Kidney tubule cell (primary cell): ENCODE results near the gene SAMD13.

ENCODE experiments used
- DNase-seq: peaks from one replicate; pipeline ENCODE4 v3.0.0-alpha.2; 2018; ENCODE audit warnings: low spot score

SAMD13 gene, protein sequence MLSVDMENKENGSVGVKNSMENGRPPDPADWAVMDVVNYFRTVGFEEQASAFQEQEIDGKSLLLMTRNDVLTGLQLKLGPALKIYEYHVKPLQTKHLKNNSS

GRCh38 chr1:84301004-84301784 is at the start of gene SAMD13:
Gene SAMD13 (plus strand): TSS chr1:84301708. CDS start chr1:84303235, 1,527 bp downstream.
- DNase-seq, result peak; percentile 70

DNA sequence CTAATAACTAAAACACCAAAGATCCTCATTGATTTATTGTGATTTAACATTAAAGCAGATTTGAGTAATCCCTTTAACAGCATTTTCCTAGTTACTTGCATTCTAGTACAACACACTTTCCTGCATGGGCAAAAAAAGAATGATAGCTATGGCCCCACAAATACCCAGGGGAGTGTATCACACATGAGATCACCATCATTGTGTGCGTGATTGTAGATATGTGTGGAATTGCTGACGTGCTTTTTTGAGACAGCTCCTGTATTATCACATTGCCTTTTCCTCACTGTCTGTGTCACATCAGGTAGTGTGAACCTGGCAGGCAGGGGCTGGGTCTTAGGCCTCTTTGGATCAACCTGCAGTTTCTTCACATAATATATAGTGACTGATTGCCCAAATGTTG is 48.5 kb upstream of the SAMD13 start:
- peak; percentile 54 for DNase-seq

GRCh38 chr1:84253891-84254290 is 47.6 kb upstream of the SAMD13 start:
- DNase-seq, result peak; percentile 97

DNA sequence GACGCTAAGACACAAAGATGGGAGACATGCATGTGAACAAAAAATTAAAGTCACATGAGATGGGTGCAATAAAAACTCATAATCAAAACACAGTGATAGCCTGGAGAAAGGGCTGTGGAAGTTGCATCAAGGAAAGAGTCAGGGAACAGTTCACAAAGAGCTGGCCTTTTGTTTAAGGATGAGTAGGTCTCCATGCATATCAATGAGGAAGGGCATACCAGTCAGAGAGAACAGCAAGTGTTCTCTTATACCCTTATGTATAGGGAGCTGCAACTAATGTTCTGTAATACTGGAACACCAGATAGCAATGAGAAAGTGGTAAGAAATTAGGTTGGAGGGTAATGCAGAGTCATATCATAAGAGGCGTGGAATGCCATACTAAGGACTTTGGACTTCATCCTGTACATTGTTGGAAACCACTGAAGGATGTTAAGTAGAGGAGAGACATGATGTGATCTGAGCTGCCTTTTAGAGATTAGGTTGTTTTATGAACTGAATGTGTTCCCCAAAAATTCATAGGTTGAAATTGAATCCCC is 46.7 kb upstream of the SAMD13 start:
- DNase-seq, result peak; percentile 33

DNA sequence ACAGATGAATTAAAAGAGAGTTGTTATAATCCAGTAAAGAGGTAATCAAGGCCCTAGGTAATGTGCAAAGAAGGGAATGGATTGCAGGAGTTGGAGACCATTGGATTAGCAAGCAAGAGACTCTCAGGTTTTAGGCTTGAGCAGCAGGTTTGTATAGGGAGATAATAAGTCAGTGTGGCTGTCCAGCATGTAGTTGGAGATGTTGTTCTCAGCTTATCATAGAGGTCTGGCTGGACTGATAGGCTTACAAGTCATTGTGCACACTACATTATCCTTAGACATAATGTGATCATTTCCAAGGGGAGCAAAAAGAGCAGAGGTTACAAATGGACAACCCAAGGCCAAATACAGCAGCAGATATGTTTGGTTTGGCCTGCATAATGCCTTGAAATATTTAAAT is 45.9 kb upstream of the SAMD13 start:
- no peak for DNase-seq

DNA sequence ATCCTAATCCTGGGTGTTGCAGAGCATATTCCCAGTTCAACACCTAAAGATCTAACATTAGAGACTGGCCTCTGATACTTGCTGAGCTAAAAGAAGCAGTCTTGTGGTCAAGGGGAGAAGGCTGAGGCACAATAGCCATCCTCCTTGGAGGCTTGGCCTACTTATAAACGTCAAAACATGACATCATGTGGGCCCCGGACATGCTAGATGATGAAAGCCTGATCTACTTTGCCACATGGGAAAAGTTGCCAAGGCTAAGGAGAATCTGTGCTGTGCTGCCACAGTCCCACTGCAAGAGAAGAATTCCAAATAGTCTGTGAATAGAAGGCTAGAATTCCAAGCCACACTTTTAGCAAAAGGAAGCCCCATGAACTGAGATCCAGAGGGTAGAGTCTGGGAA is 43.9 kb upstream of the SAMD13 start:
- DNase-seq, result no peak

- DNase-seq, result no peak
Observed at GRCh38 chr1:84259376-84259775, 42.1 kb upstream of the SAMD13 start.

- no peak for DNase-seq
Observed at GRCh38 chr1:84259989-84260388, 41.5 kb upstream of the SAMD13 start.

DNA sequence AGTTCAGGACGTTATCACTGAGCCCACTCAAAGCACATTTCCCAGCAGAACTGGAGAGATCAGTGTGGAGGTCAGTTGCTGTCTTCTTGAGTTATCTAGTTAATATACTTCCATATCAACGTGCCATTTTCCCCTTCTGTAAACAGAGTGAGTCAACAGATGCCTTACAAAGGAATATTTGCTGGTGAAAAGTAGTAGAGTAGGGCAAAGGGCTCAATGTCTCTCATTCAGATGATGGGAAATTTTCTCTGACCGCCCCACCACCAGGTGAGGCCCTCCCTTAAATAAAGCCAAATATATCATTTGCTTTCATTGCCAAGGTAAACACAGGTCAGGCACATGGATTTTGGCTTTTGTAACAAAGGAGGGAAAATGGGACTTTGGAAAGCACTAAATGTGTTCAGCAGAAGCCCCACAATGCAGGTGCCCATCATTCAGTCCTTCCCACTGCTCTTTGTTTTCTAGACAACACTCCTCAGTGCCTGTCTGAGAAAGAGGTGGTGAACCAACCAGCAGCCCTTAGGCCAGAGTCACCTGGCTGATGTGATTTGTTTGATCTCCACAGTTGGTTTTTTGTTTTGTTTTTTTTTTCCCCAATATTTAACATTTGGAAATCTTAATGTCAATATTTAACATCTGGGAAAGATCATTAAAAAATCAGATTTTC is 40.5 kb upstream of the SAMD13 start:
- DNase-seq, result peak; percentile 17

- DNase-seq, result no peak
Observed at GRCh38 chr1:84264961-84265360, 36.5 kb upstream of the SAMD13 start.

GRCh38 chr1:84265867-84266266 is 35.6 kb upstream of the SAMD13 start:
- DNase-seq, result no peak

DNA sequence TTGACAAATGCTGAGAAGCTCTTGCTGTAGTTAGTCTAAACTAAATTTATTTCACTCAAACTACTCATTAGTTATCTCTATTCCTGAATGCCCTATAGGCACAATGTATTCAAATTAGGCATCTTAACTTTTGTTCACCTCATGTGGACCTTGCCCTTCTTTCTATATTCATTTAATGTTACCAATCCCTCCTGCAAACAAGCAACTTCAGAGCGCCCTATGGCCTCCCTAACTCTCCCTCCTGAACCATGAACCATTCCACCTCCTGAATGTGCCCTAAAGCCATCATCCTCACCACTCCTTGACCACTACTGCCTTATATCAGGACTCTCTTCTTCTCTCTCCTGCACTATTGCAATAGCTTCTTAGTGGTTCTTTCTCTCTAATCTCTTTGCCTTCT is 34.8 kb upstream of the SAMD13 start:
- no peak for DNase-seq

DNA sequence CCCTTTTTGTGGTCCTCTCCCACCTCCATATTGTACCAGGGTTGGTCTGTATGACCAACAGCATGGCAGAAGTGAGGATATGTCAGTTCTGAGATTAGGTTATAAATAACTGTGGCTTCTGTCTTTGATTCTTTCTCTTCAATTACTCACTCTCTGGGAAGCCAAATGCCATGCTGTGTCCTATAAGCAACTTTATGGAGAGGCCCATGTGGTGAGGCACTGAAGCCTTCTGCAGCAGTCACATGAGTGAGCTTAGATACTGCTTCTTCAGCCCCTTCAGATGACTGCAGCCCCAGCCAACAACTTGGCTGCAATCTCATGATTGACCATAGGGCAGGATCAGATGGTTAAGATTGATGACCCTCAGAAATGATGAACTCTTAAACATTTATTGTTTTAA is 34.0 kb upstream of the SAMD13 start:
- DNase-seq, result peak; percentile 11

DNA sequence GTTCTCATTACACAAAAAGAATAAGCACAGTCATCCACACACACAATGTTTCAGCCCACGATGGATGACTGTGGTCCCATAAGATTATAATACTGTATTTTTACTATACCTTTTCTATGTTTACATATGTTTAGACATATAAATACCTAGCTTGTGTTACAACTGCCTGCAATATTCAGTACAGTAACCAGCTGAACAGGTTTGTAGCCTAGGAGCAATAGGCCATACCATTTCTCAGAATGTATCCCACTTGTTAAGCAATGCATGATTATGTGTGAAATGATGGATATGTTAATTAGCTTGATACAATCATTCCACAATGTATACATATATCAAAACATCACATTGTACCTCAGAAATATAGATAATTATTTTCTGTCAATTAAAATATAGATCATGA is 33.2 kb upstream of the SAMD13 start:
- DNase-seq, result no peak

DNA sequence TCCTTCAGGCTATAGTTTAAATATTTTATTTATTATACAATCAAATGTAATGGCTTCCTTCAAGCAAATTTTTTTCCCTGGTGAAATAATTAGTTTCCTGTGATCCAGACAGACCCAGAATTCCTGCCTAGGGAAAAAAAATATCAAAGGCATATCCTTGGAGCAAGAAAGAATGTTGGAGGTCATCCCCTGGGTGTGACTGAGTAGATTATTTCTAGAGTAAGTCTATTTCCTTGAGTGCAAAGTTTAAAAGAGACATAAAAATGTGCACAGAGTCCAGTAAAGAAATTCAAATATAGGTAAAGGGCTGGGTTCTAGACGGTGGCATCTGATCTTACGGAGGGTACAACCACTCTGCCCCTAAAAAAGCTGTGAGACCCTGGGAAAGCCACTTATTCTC is 32.2 kb upstream of the SAMD13 start:
- DNase-seq, result peak; percentile 54

DNA sequence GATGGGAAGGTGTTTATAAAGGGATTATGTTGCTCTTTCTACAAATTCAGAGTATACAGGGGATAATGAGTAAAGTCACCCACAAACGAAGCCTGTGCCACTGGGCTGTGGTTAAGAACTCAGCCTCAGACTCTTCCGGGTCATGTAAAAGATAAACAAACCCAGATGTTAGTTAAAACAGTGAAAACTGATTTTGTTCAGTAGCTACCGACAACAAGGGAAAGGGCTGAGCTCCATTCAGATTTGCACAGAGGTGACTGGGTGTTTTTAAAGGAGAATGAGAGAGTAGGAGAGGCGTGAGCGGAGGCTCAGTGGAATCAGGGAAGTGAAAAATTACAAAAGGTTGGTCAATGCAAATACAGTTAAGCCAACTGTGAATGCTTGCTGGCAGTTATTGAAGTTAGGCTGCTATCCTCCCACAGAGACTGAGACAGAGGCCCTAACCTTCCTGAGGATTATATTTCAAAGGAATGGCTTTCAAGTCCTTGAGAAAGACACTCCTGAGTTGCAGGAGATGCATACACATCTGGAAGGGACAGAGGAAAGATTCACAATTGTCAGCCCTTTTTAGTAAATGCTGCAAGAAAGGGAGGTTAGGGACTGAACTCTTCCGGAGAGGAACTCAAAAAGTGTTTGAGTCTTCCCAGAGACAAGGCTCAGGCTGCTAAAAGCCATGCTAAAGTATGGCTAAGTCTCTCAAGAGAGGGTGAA is 29.9 kb upstream of the SAMD13 start:
- DNase-seq, result peak; percentile 33

GRCh38 chr1:84272401-84272800 is 29.1 kb upstream of the SAMD13 start:
- DNase-seq, result peak; percentile 28

GRCh38 chr1:84277343-84278059 is 24.0 kb upstream of the SAMD13 start:
- DNase-seq, result peak; percentile 58

GRCh38 chr1:84278905-84279304 is 22.6 kb upstream of the SAMD13 start:
- no peak for DNase-seq

DNA sequence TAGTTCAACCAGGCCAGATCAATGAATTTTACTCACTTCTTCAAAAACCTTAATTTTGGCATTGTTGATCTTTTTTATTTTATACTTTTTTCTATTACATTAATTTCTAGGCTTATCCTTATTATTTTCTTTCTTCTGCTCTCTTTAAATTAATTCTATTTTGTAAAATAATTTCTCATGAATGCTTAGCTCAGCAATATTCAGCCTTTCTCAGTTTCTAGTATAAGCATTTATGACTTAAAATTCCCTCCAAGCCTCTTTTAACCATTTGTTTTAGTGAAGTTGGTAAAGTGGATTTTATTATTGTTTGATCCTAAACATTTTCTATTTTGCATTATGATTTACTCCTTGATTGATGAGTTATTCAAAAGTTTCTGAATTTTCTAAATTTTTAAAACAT is 20.6 kb upstream of the SAMD13 start:
- DNase-seq, result no peak

DNA sequence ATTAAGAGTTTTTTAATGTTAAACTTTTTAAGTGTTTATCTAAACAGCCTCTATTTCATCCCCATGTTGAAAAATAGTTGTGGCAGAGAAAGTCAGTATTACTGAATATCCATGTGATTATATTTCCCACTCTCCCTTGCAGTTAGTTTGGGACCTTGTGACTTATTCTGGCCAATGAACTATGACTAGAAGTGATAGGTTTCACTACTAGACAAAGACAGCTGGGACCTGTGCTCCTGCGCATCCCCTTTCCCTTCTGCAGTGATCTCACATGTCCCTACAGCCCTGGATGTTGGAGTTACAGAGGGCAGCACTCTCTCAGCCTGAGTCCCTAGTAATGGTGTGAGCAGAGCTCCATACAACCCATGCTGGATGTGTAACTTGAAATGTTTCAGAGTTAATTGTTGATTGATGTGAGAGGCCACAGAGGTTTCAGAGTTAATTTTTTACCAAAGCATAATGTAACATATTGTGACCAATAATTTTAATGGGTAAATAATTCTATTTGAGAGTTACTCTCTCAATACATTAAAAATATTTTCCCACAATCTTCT is 18.7 kb upstream of the SAMD13 start:
- peak; percentile 30 for DNase-seq

DNA sequence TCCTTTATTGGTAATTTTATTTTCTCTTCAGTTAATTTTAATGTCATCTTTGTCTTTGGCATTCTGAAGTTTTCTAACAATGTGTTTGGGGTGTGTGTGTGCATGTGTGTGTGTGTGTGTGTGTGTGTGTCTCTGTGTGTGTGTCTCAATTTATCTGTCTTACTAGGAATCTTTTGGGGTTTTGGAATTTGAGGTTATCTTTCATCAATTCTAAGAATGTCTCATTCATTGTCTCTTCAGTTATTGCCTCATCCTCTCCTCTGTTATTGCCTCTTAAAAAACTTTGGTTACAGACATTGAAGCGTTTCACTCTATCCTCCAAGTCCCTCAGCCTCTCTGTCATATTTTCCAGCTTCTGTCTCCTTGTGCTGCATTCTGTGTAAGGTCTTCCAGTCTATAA is 18.1 kb upstream of the SAMD13 start:
- DNase-seq, result peak; percentile 17
